ENCODE measurements around the gene MUC5AC. TPM values are rescaled to one million over a fixed set of nuclear protein-coding genes. Genes with fewer than 3 reads are reported as not detected.

The MUC5AC gene
- total and polyA plus RNA-seq, 4 donors: not detected

- 82% methylated on average over 19 of the region's 19 CpGs for WGBS
- no peak for DNase-seq (ENCODE audit: low spot score)
Observed at GRCh38 chr11:1121331-1121812, 36.4 kb upstream of the MUC5AC start.

DNA sequence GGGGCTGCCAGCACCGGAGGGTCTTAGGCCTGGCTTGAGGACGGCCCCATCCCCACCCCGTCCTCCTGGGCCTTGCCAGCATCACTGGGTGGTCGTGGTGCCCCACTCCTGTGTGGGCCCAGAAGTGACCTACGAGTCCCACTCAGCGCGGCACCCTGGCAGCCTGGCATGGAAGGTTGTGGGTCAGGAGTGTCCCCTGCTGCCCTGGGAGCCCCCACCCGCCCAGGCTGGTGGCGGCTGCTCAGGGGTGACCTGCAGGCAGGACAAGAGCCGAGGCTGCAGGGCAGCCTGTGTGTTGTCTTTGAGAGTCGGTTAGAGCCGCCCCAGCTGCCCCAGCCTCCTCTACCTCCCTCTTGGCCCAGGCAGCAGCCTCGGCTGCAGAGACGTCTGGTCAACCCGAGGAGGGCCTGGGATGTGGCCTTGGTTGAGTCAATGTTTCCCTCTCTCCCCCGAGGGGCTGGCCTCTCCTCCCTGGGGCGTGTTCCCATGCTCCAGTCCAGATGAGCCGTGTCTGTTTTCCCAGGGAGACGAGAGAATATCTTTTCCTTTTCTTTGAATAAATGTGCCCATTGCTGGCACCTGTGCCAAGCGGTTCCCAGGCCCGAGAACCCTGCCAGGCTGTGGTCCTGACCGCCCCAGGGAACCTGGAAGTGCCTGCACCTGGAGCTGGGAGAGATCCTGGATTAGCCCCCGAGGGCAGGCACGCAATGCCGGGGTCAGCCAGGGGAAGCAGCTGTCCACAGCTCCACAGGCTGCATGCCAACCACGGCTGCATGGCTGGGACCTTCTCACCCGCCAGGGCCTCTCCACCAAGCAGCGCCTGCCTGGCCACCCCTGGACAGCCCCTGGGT is 35.7 kb upstream of the MUC5AC start:
- 64% methylated on average over 28 of the region's 28 CpGs for WGBS
- H3K9ac ChIP-seq (ENCODE audit: low read depth in 1 of 2, low read length in 2 of 2): no peak overlapping the region

More at GRCh38 chr11:1121331-1121812, 36.4 kb upstream of the MUC5AC start:
- Histone ChIP-seq H3K4me3 (ENCODE audit: low read depth in 1 of 3, low read length in 3 of 3) (no peak overlapping the region), H3K27me3 (ENCODE audit: control insufficient read depth in 4 of 4, insufficient read depth in 4 of 4, low read length in 3 of 4) (no peaks in the 10 kb centered on the region), H3K4me1 (ENCODE audit: control insufficient read depth in 4 of 4, insufficient read depth in 4 of 4, low read length in 3 of 4) (no peaks in the 10 kb centered on the region), H3K36me3 (ENCODE audit: control insufficient read depth in 4 of 4, insufficient read depth in 3 of 4, low read depth in 1 of 4, low read length in 3 of 4) (no peaks in the 10 kb centered on the region), H3K27ac (ENCODE audit: low read depth in 1 of 2, low read length in 2 of 2) (no peak overlapping the region), H3K9me3 (ENCODE audit: control insufficient read depth in 4 of 4, low read length in 3 of 4) (no peaks in the 10 kb centered on the region), H3K9ac (ENCODE audit: low read depth in 1 of 2, low read length in 2 of 2) (no peak overlapping the region)
- TF ChIP-seq SP1 (IDR thresholded peaks at IDR 0.05): no peak
- no peak for TF ChIP-seq EGR1 (IDR thresholded peaks at IDR 0.05; ENCODE audit: low read depth in 2 of 2)
- no peak for TF ChIP-seq FOXA2 (IDR thresholded peaks at IDR 0.05)
- TF ChIP-seq, protein P1, sequence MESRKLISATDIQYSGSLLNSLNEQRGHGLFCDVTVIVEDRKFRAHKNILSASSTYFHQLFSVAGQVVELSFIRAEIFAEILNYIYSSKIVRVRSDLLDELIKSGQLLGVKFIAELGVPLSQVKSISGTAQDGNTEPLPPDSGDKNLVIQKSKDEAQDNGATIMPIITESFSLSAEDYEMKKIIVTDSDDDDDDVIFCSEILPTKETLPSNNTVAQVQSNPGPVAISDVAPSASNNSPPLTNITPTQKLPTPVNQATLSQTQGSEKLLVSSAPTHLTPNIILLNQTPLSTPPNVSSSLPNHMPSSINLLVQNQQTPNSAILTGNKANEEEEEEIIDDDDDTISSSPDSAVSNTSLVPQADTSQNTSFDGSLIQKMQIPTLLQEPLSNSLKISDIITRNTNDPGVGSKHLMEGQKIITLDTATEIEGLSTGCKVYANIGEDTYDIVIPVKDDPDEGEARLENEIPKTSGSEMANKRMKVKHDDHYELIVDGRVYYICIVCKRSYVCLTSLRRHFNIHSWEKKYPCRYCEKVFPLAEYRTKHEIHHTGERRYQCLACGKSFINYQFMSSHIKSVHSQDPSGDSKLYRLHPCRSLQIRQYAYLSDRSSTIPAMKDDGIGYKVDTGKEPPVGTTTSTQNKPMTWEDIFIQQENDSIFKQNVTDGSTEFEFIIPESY (IDR thresholded peaks at IDR 0.05): no peak
- TF ChIP-seq, protein P2, sequence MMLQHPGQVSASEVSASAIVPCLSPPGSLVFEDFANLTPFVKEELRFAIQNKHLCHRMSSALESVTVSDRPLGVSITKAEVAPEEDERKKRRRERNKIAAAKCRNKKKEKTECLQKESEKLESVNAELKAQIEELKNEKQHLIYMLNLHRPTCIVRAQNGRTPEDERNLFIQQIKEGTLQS (IDR thresholded peaks at IDR 0.05): no peak
- no peak for TF ChIP-seq TAF1 (conservative IDR thresholded peaks at IDR 0.05)
- TF ChIP-seq HNF4A (conservative IDR thresholded peaks at IDR 0.05): no peak
- no peak for TF ChIP-seq FOXA1 (IDR thresholded peaks at IDR 0.05)
- no peak for TF ChIP-seq MAX (IDR thresholded peaks at IDR 0.05)
- TF ChIP-seq NR2F2 (IDR thresholded peaks at IDR 0.05): no peak
- TF ChIP-seq RXRA (IDR thresholded peaks at IDR 0.05): no peak
- TF ChIP-seq JUND (IDR thresholded peaks at IDR 0.05): no peak

GRCh38 chr11:1122664-1123002 is 35.1 kb upstream of the MUC5AC start:
- Histone ChIP-seq H3K9me3 (ENCODE audit: control insufficient read depth in 4 of 4, low read length in 3 of 4) (no peaks in the 10 kb centered on the region), H3K27me3 (ENCODE audit: control insufficient read depth in 4 of 4, insufficient read depth in 4 of 4, low read length in 3 of 4) (no peaks in the 10 kb centered on the region), H3K27ac (ENCODE audit: low read depth in 1 of 2, low read length in 2 of 2) (no peak overlapping the region), H3K4me3 (ENCODE audit: low read depth in 1 of 3, low read length in 3 of 3) (no peak overlapping the region), H3K9ac (ENCODE audit: low read depth in 1 of 2, low read length in 2 of 2) (no peak overlapping the region), H3K36me3 (ENCODE audit: control insufficient read depth in 4 of 4, insufficient read depth in 3 of 4, low read depth in 1 of 4, low read length in 3 of 4) (no peaks in the 10 kb centered on the region), H3K4me1 (ENCODE audit: control insufficient read depth in 4 of 4, insufficient read depth in 4 of 4, low read length in 3 of 4) (no peaks in the 10 kb centered on the region)
- no peak for DNase-seq (ENCODE audit: low spot score)
- TF ChIP-seq SP1 (IDR thresholded peaks at IDR 0.05): no peak
- no peak for TF ChIP-seq FOXA2 (IDR thresholded peaks at IDR 0.05)
- TF ChIP-seq HNF4A (conservative IDR thresholded peaks at IDR 0.05): no peak
- TF ChIP-seq FOXA1 (IDR thresholded peaks at IDR 0.05): no peak
- TF ChIP-seq, protein P1 (IDR thresholded peaks at IDR 0.05): no peak
- TF ChIP-seq YY1 (IDR thresholded peaks at IDR 0.05): no peak
- no peak for TF ChIP-seq HNF4G (IDR thresholded peaks at IDR 0.05)
- no peak for TF ChIP-seq MAX (IDR thresholded peaks at IDR 0.05)
- no peak for TF ChIP-seq RXRA (IDR thresholded peaks at IDR 0.05)
- TF ChIP-seq TAF1 (conservative IDR thresholded peaks at IDR 0.05): no peak
- no peak for TF ChIP-seq JUND (IDR thresholded peaks at IDR 0.05)
- TF ChIP-seq CTCF (IDR thresholded peaks at IDR 0.05; ENCODE audit: low read depth, low read length, missing input control): no peak
- no peak for TF ChIP-seq NR2F2 (IDR thresholded peaks at IDR 0.05)
- TF ChIP-seq EGR1 (IDR thresholded peaks at IDR 0.05; ENCODE audit: low read depth in 2 of 2): no peak
- no peak for TF ChIP-seq RAD21 (IDR thresholded peaks at IDR 0.05)
- TF ChIP-seq, protein P2 (IDR thresholded peaks at IDR 0.05): no peak
- WGBS: 81% methylated on average over 7 of the region's 7 CpGs

More for the DNA sequence above, 35.7 kb upstream of the MUC5AC start:
- no peaks in the 10 kb centered on the region for H3K4me1 ChIP-seq (ENCODE audit: control insufficient read depth in 4 of 4, insufficient read depth in 4 of 4, low read length in 3 of 4)
- no peaks in the 10 kb centered on the region for H3K27me3 ChIP-seq (ENCODE audit: control insufficient read depth in 4 of 4, insufficient read depth in 4 of 4, low read length in 3 of 4)
- no peak overlapping the region for H3K27ac ChIP-seq (ENCODE audit: low read depth in 1 of 2, low read length in 2 of 2)
- no peaks in the 10 kb centered on the region for H3K36me3 ChIP-seq (ENCODE audit: control insufficient read depth in 4 of 4, insufficient read depth in 3 of 4, low read depth in 1 of 4, low read length in 3 of 4)
- TF ChIP-seq HNF4G (IDR thresholded peaks at IDR 0.05) (no peak), GABPA (IDR thresholded peaks at IDR 0.05 in 1 of 2, conservative IDR thresholded peaks at IDR 0.05 in 1 of 2) (no peak), HNF4A (conservative IDR thresholded peaks at IDR 0.05) (no peak), NR2F2 (IDR thresholded peaks at IDR 0.05) (no peak), JUND (IDR thresholded peaks at IDR 0.05) (no peak), TAF1 (conservative IDR thresholded peaks at IDR 0.05) (no peak), FOXA2 (IDR thresholded peaks at IDR 0.05) (no peak), RXRA (IDR thresholded peaks at IDR 0.05) (no peak)
- TF ChIP-seq, protein P2 (IDR thresholded peaks at IDR 0.05): no peak
- no peak overlapping the region for H3K4me3 ChIP-seq (ENCODE audit: low read depth in 1 of 3, low read length in 3 of 3)
- no peak for DNase-seq (ENCODE audit: low spot score)
- H3K9me3 ChIP-seq (ENCODE audit: control insufficient read depth in 4 of 4, low read length in 3 of 4): no peaks in the 10 kb centered on the region
